ENCODE data around the gene SNORC. TPM values are rescaled to one million over a fixed set of nuclear protein-coding genes. Genes with fewer than 3 reads are reported as not detected.

SNORC gene
- total and polyA plus RNA-seq, 2 of the 13 experiments (the other 11 are each of a cell fraction or from before 2014, with no cell fraction given): 59.1 to 86.1 TPM

- ChIA-PET POLR2A (no interaction called here), CTCF (ENCODE audit: low intra/inter-chr PET ratio, low total read pairs) (no interaction called here)
- WGBS (ENCODE audit: low lambda C conversion rate): 96% methylated on average over 14 of the region's 14 CpGs
Observed at GRCh38 chr2:232835687-232836208, 34.3 kb upstream of the SNORC start.

GRCh38 chr2:232836934-232837333 lies 33.1 kb upstream of the SNORC start:
- Histone ChIP-seq H3K9me3 (ENCODE audit: low read length) (no peaks in the 10 kb centered on the region), H3K4me2 (ENCODE audit: low read depth, low read length) (no peak overlapping the region), H3K79me2 (ENCODE audit: insufficient read depth, low read length) (no peaks in the 10 kb centered on the region), H3K27me3 (ENCODE audit: control insufficient read depth in 1 of 2, insufficient read depth in 2 of 2, low read length in 2 of 2) (no peaks in the 10 kb centered on the region), H2AFZ (ENCODE audit: low read length) (no peak overlapping the region), H4K20me1 (ENCODE audit: insufficient read depth, low read length) (no peaks in the 10 kb centered on the region), H3K36me3 (replicated peaks in 1 of 2; ENCODE audit: control insufficient read depth in 1 of 2, insufficient read depth in 2 of 2, low read length in 2 of 2) (peaks cover 51 to 87% of the 10 kb centered on the region in 2 experiments), H3K4me1 (ENCODE audit: insufficient read depth, low read length) (peaks cover 13% of the 10 kb centered on the region), H3K4me3 (replicated peaks in 1 of 3; ENCODE audit: insufficient read depth in 1 of 3, low read depth in 2 of 3, low read length in 3 of 3) (no peak overlapping the region), H3K27ac (ENCODE audit: extremely low read length, insufficient read depth, low read length) (no peak overlapping the region), H3K9ac (ENCODE audit: insufficient read depth, low read depth, low read length) (no peak overlapping the region)
- FAIRE-seq (no peak), ATAC-seq (no peak; the same call in 2 of the 3 replicates), DNase-seq (ENCODE audit: low spot score) (no peak)
- TF ChIP-seq MEIS1 (CRISPR knock-in tag; IDR thresholded peaks at IDR 0.05; ENCODE audit: borderline replicate concordance): no peak
- TF ChIP-seq RBM22 (optimal IDR thresholded peaks at IDR 0.05; ENCODE audit: low read length): peak; percentile 83
- POLR2A ChIA-PET: no interaction called here
- no TSS peak for BruUV-seq (replicated peaks)
- WGBS (ENCODE audit: low lambda C conversion rate): 96% methylated on average over 4 of the region's 4 CpGs
- intact Hi-C loops (cut with micrococcal nuclease; ENCODE audit: unreplicated experiment) (no loop called here), in situ Hi-C loops (cut with HindIII; ENCODE audit: extremely low pct_ligation_motif_present, low pct_unique_long_range_greater_than_20kb) (no loop called here)
- CTCF ChIA-PET (ENCODE audit: low intra/inter-chr PET ratio, low total read pairs): no interaction called here

More at GRCh38 chr2:232835687-232836208, 34.3 kb upstream of the SNORC start:
- in situ Hi-C loops (cut with HindIII; ENCODE audit: extremely low pct_ligation_motif_present, low pct_unique_long_range_greater_than_20kb): no loop called here
- no peak for FAIRE-seq
- H3K4me2 ChIP-seq (ENCODE audit: low read depth, low read length): no peak overlapping the region
- TF ChIP-seq ZNF777 (CRISPR knock-in tag; IDR thresholded peaks at IDR 0.05) (no peak), ZNF768 (CRISPR knock-in tag; IDR thresholded peaks at IDR 0.05) (no peak), ZNF850 (CRISPR knock-in tag; conservative IDR thresholded peaks at IDR 0.05) (no peak), ZKSCAN1 (IDR thresholded peaks at IDR 0.05; ENCODE audit: low read length) (no peak), ETV5 (CRISPR knock-in tag; IDR thresholded peaks at IDR 0.05; ENCODE audit: borderline replicate concordance) (no peak), RBM22 (optimal IDR thresholded peaks at IDR 0.05; ENCODE audit: low read length) (no peak), ZNF550 (CRISPR knock-in tag; IDR thresholded peaks at IDR 0.05; ENCODE audit: borderline replicate concordance) (no peak), KDM4B (CRISPR knock-in tag; IDR thresholded peaks at IDR 0.05) (no peak), ZSCAN30 (CRISPR knock-in tag; IDR thresholded peaks at IDR 0.05) (no peak), HOXA5 (CRISPR knock-in tag; IDR thresholded peaks at IDR 0.05) (no peak), ZNF576 (CRISPR knock-in tag; IDR thresholded peaks at IDR 0.05) (no peak), GTF3A (CRISPR knock-in tag; conservative IDR thresholded peaks at IDR 0.05) (no peak), CEBPB (IDR thresholded peaks at IDR 0.05; ENCODE audit: borderline replicate concordance, low read depth, low read length) (no peak), ZSCAN9 (CRISPR knock-in tag; IDR thresholded peaks at IDR 0.05; ENCODE audit: borderline replicate concordance) (no peak), NFE2L1 (CRISPR knock-in tag; IDR thresholded peaks at IDR 0.05; ENCODE audit: borderline replicate concordance) (no peak), ZNF326 (CRISPR knock-in tag; IDR thresholded peaks at IDR 0.05; ENCODE audit: borderline replicate concordance) (no peak), NFKB2 (CRISPR knock-in tag; IDR thresholded peaks at IDR 0.05; ENCODE audit: borderline replicate concordance) (no peak), ONECUT2 (CRISPR knock-in tag; IDR thresholded peaks at IDR 0.05) (no peak)
- no peaks in the 10 kb centered on the region for H3K27me3 ChIP-seq (ENCODE audit: control insufficient read depth in 1 of 2, insufficient read depth in 2 of 2, low read length in 2 of 2)
- no peak for DNase-seq (ENCODE audit: low spot score)
- H3K9ac ChIP-seq (ENCODE audit: insufficient read depth, low read depth, low read length): no peak overlapping the region
- no peaks in the 10 kb centered on the region for H3K79me2 ChIP-seq (ENCODE audit: insufficient read depth, low read length)
- no peaks in the 10 kb centered on the region for H4K20me1 ChIP-seq (ENCODE audit: insufficient read depth, low read length)
- peaks cover 56 to 90% of the 10 kb centered on the region in 2 experiments for H3K36me3 ChIP-seq (replicated peaks in 1 of 2; ENCODE audit: control insufficient read depth in 1 of 2, insufficient read depth in 2 of 2, low read length in 2 of 2)
- H3K4me3 ChIP-seq (replicated peaks in 1 of 3; ENCODE audit: insufficient read depth in 1 of 3, low read depth in 2 of 3, low read length in 3 of 3): no peak overlapping the region
- intact Hi-C loops (cut with micrococcal nuclease; ENCODE audit: unreplicated experiment): no loop called here
- no TSS peak for BruUV-seq (replicated peaks)
- H3K9me3 ChIP-seq (ENCODE audit: low read length): no peaks in the 10 kb centered on the region
- H2AFZ ChIP-seq (ENCODE audit: low read length): no peak overlapping the region
- peaks cover 13% of the 10 kb centered on the region for H3K4me1 ChIP-seq (ENCODE audit: insufficient read depth, low read length)
- no peak overlapping the region for H3K27ac ChIP-seq (ENCODE audit: extremely low read length, insufficient read depth, low read length)
- ATAC-seq: no peak
